Measurements from ENCODE around the gene BRD3OS. TPM values are rescaled to one million over a fixed set of nuclear protein-coding genes. Genes with fewer than 3 reads are reported as not detected.

Gene BRD3OS
- polyA plus RNA-seq, 1 of the 3 experiments (the other 2 are of a cell fraction) = 23.1 TPM

GRCh38 chr9:134047868-134048581 lies 22.7 kb downstream of the BRD3OS start:
- no peaks in the 10 kb centered on the region for H3F3A ChIP-seq (replicated peaks; ENCODE audit: insufficient read depth)
- 94% methylated on average over 32 of the region's 53 CpGs for WGBS (ENCODE audit: low lambda C conversion rate)

DNA sequence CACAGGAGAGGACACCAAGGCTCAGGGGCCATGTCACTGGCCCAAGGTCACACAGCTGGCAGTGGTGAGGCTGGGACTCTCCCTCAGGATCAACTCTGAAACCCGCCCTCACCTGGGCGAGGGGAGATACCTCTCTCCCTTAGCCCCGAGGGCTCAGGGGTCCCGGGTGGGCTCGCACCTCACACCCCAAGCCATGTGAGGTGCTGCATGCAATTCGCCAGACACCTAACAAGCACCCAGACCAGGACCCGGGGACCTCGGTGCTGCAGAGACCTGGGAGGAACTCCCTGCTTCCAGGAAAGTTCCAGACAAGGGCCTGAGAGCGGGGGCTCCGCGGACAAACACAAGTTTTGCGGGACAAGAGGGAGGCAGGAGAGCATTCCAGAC lies 23.3 kb downstream of the BRD3OS start:
- H3K9ac ChIP-seq = no peak overlapping the region
- POLR2A ChIA-PET = no interaction called here
- no peaks in the 10 kb centered on the region for H3F3A ChIP-seq (replicated peaks; ENCODE audit: insufficient read depth)
- H3K27me3 ChIP-seq (ENCODE audit: insufficient read depth) = no peaks in the 10 kb centered on the region
- H3K4me1 ChIP-seq (ENCODE audit: control insufficient read depth in 1 of 2, insufficient read depth in 2 of 2, low read depth in 1 of 2, low read length in 1 of 2) = no peaks in the 10 kb centered on the region
- no peak for TF ChIP-seq GATA2 (CRISPR knock-in tag; IDR thresholded peaks at IDR 0.05)
- TF ChIP-seq CHD2 (IDR thresholded peaks at IDR 0.05; ENCODE audit: low read length, partially characterized antibody) = no peak
- no peak for TF ChIP-seq TCF12 (IDR thresholded peaks at IDR 0.05)
- TF ChIP-seq NFIC (IDR thresholded peaks at IDR 0.05; ENCODE audit: borderline replicate concordance) = no peak
- no peak for TF ChIP-seq ELF1 (IDR thresholded peaks at IDR 0.05)
- no peak for TF ChIP-seq USF1 (IDR thresholded peaks at IDR 0.05; ENCODE audit: borderline replicate concordance, low read depth)
- TF ChIP-seq RAD21 (IDR thresholded peaks at IDR 0.05; ENCODE audit: low read length) = no peak
- no peak for TF ChIP-seq SMC3 (IDR thresholded peaks at IDR 0.05; ENCODE audit: low read depth, low read length)
- TF ChIP-seq FOXM1 (IDR thresholded peaks at IDR 0.05; ENCODE audit: low read depth) = no peak
- TF ChIP-seq FOSL2 (IDR thresholded peaks at IDR 0.05; ENCODE audit: borderline replicate concordance, low read depth) = no peak
- no peak for TF ChIP-seq NRF1 (IDR thresholded peaks at IDR 0.05; ENCODE audit: low read depth, low read length)
- no peak for TF ChIP-seq TAF1 (IDR thresholded peaks at IDR 0.05; ENCODE audit: borderline replicate concordance, low read depth, low read length)
- no peak for TF ChIP-seq MEF2A (IDR thresholded peaks at IDR 0.05; ENCODE audit: borderline replicate concordance, low read depth)
- TF ChIP-seq, protein P1, sequence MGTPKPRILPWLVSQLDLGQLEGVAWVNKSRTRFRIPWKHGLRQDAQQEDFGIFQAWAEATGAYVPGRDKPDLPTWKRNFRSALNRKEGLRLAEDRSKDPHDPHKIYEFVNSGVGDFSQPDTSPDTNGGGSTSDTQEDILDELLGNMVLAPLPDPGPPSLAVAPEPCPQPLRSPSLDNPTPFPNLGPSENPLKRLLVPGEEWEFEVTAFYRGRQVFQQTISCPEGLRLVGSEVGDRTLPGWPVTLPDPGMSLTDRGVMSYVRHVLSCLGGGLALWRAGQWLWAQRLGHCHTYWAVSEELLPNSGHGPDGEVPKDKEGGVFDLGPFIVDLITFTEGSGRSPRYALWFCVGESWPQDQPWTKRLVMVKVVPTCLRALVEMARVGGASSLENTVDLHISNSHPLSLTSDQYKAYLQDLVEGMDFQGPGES (IDR thresholded peaks at IDR 0.05; ENCODE audit: low read depth, low read length) = no peak
- TF ChIP-seq JUND (IDR thresholded peaks at IDR 0.05) = no peak
- TF ChIP-seq SIN3A (IDR thresholded peaks at IDR 0.05; ENCODE audit: borderline replicate concordance, low read depth, low read length) = no peak
- TF ChIP-seq MXI1 (IDR thresholded peaks at IDR 0.05; ENCODE audit: low read depth, low read length) = no peak
- TF ChIP-seq TEAD4 (IDR thresholded peaks at IDR 0.05; ENCODE audit: borderline replicate concordance, insufficient read depth) = no peak
- TF ChIP-seq POLR2AphosphoS5 (IDR thresholded peaks at IDR 0.05; ENCODE audit: low read depth, low read length) = no peak
- TF ChIP-seq, protein P2, sequence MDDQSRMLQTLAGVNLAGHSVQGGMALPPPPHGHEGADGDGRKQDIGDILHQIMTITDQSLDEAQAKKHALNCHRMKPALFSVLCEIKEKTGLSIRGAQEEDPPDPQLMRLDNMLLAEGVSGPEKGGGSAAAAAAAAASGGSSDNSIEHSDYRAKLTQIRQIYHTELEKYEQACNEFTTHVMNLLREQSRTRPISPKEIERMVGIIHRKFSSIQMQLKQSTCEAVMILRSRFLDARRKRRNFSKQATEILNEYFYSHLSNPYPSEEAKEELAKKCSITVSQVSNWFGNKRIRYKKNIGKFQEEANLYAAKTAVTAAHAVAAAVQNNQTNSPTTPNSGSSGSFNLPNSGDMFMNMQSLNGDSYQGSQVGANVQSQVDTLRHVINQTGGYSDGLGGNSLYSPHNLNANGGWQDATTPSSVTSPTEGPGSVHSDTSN (IDR thresholded peaks at IDR 0.05) = no peak
- no peak overlapping the region for H2AFZ ChIP-seq (ENCODE audit: low read depth)
- no peak for DNase-seq
- H3K79me2 ChIP-seq (ENCODE audit: insufficient read depth) = peaks cover 4% of the 10 kb centered on the region; the same call in 1 of the 2 replicates
- H3K27ac ChIP-seq (ENCODE audit: low read depth in 2 of 2, low read length in 1 of 2) = no peak overlapping the region
- no peaks in the 10 kb centered on the region for H3K9me3 ChIP-seq
- H3K9me2 ChIP-seq = no peaks in the 10 kb centered on the region
- H4K20me1 ChIP-seq (ENCODE audit: insufficient read depth) = peaks cover 3% of the 10 kb centered on the region
- no peak overlapping the region for H3K4me3 ChIP-seq (ENCODE audit: low read depth in 2 of 2, low read length in 1 of 2)
- 95% methylated on average over 4 of the region's 12 CpGs for WGBS (ENCODE audit: low lambda C conversion rate)
- CTCF ChIA-PET = no interaction called here
- H3K36me3 ChIP-seq (replicated peaks in 1 of 2; ENCODE audit: control insufficient read depth in 1 of 2, insufficient read depth in 2 of 2, low read length in 1 of 2) = peaks cover 4 to 86% of the 10 kb centered on the region in 2 experiments
- no peak overlapping the region for H3K4me2 ChIP-seq

More at GRCh38 chr9:134047868-134048581, 22.7 kb downstream of the BRD3OS start:
- ChIA-PET POLR2A (no interaction called here), CTCF (no interaction called here)
- no peak overlapping the region for H3K27ac ChIP-seq (ENCODE audit: low read depth in 2 of 2, low read length in 1 of 2)
- H4K20me1 ChIP-seq (ENCODE audit: insufficient read depth) = no peaks in the 10 kb centered on the region; the same call in 1 of the 2 replicates
- H3K79me2 ChIP-seq (ENCODE audit: insufficient read depth) = peaks cover 3% of the 10 kb centered on the region; the same call in 1 of the 2 replicates
- H3K4me1 ChIP-seq (ENCODE audit: control insufficient read depth in 1 of 2, insufficient read depth in 2 of 2, low read depth in 1 of 2, low read length in 1 of 2) = no peaks in the 10 kb centered on the region
- H3K9me2 ChIP-seq = no peaks in the 10 kb centered on the region
- H3K9me3 ChIP-seq = no peaks in the 10 kb centered on the region
- no peak overlapping the region for H2AFZ ChIP-seq (ENCODE audit: low read depth)
- TF ChIP-seq GATA2 (CRISPR knock-in tag; IDR thresholded peaks at IDR 0.05) (no peak), NFIC (IDR thresholded peaks at IDR 0.05; ENCODE audit: borderline replicate concordance) (no peak), EP300 (IDR thresholded peaks at IDR 0.05; ENCODE audit: borderline replicate concordance in 1 of 2, low read depth in 1 of 2, low read length in 1 of 2) (no peak), FOSL2 (IDR thresholded peaks at IDR 0.05; ENCODE audit: borderline replicate concordance, low read depth) (no peak), SIN3A (IDR thresholded peaks at IDR 0.05; ENCODE audit: borderline replicate concordance, low read depth, low read length) (no peak), JUND (IDR thresholded peaks at IDR 0.05) (no peak), ELF1 (IDR thresholded peaks at IDR 0.05) (no peak), NRF1 (IDR thresholded peaks at IDR 0.05; ENCODE audit: low read depth, low read length) (no peak), USF2 (IDR thresholded peaks at IDR 0.05; ENCODE audit: borderline replicate concordance, low read depth, low read length) (no peak), TCF12 (IDR thresholded peaks at IDR 0.05) (no peak), FOXM1 (IDR thresholded peaks at IDR 0.05; ENCODE audit: low read depth) (no peak), POLR2AphosphoS5 (IDR thresholded peaks at IDR 0.05; ENCODE audit: low read depth, low read length) (no peak), FOXJ3 (CRISPR knock-in tag; IDR thresholded peaks at IDR 0.05) (no peak), RFX5 (IDR thresholded peaks at IDR 0.05; ENCODE audit: low read length) (no peak)
- no peak overlapping the region for H3K9ac ChIP-seq
- peaks cover 4 to 83% of the 10 kb centered on the region in 2 experiments for H3K36me3 ChIP-seq (replicated peaks in 1 of 2; ENCODE audit: control insufficient read depth in 1 of 2, insufficient read depth in 2 of 2, low read length in 1 of 2)
- no peak overlapping the region for H3K4me3 ChIP-seq (ENCODE audit: low read depth in 2 of 2, low read length in 1 of 2)
- no peaks in the 10 kb centered on the region for H3K27me3 ChIP-seq (ENCODE audit: insufficient read depth)
- no peak for DNase-seq
- no peak overlapping the region for H3K4me2 ChIP-seq
